Neural cell (in vitro differentiated cells): ENCODE measurements around the gene MAB21L3. TPM values are rescaled to one million over a fixed set of nuclear protein-coding genes. Genes with fewer than 3 reads are reported as not detected.

Experiments used
- H2AFZ ChIP-seq: fragments of 200-600, 300-800 bp; sonication (generic), shearing (Covaris generic); 2 replicates; pipeline ENCODE4 v1.6.0; 2014; ENCODE audit warnings: low read depth, mild to moderate bottlenecking, antibody characterized with exemption, low read length, moderate library complexity
- H3F3A ChIP-seq: fragments of 200-600 bp; shearing (Covaris generic); 2 replicates; pipeline ENCODE4 v1.6.1; 2016; ENCODE audit warnings: mild to moderate bottlenecking, moderate library complexity, mixed read lengths, antibody characterized with exemption, low read length; ENCODE audit not compliant: insufficient read depth, poor library complexity, severe bottlenecking
- H3K27ac ChIP-seq: fragments of 200-600, 300-800 bp; sonication (generic), shearing (Covaris generic); 2 replicates; pipeline ENCODE4 v1.5.1; 2014; ENCODE audit warnings: mild to moderate bottlenecking, low read length, moderate library complexity
- H3K27me3 ChIP-seq: fragments of 300-800, 200-600 bp; sonication (generic), shearing (Covaris generic); 2 replicates; pipeline ENCODE4 v1.6.0; 2014; ENCODE audit warnings: mild to moderate bottlenecking, low read depth, low read length, moderate library complexity; ENCODE audit not compliant: insufficient read depth
- H3K36me3 ChIP-seq: fragments of 300-800, 200-600 bp; sonication (generic), shearing (Covaris generic); 2 replicates; pipeline ENCODE4 v1.5.1; 2014; ENCODE audit warnings: mild to moderate bottlenecking, antibody characterized with exemption, low read length, moderate library complexity; ENCODE audit not compliant: insufficient read depth
- H3K4me2 ChIP-seq: fragments of 300-800, 200-600 bp; sonication (generic), shearing (Covaris generic); 2 replicates; pipeline ENCODE4 v1.6.0; 2014; ENCODE audit warnings: mild to moderate bottlenecking, low read length
- H3K4me3 ChIP-seq: fragments of 300-800, 200-600 bp; sonication (generic), shearing (Covaris generic); 2 replicates; pipeline ENCODE4 v1.5.1; 2014; ENCODE audit warnings: mild to moderate bottlenecking, low read length, moderate library complexity
- H3K79me2 ChIP-seq: fragments of 200-600 bp; shearing (Covaris generic); replicated peaks from 2 replicates; pipeline ENCODE4 v1.6.0; 2014; ENCODE audit warnings: mild to moderate bottlenecking, low read length, moderate library complexity; ENCODE audit not compliant: insufficient read depth
- H3K9ac ChIP-seq: fragments of 300-800, 200-600 bp; sonication (generic), shearing (Covaris generic); 2 replicates; pipeline ENCODE4 v1.6.1; 2016; ENCODE audit warnings: mild to moderate bottlenecking, low read length, mixed read lengths
- H3K9me2 ChIP-seq: fragments of 200-600 bp; shearing (Covaris generic); 2 replicates; pipeline ENCODE4 v1.6.1; 2016; ENCODE audit warnings: mild to moderate bottlenecking, low read length, mixed read lengths; ENCODE audit not compliant: insufficient read depth
- H3K9me3 ChIP-seq: fragments of 200-600, 300-800 bp; sonication (generic), shearing (Covaris generic); 2 replicates; pipeline ENCODE4 v1.6.1; 2016; ENCODE audit warnings: mild to moderate bottlenecking, mixed run types, low read length, moderate library complexity, mixed read lengths
- H4K20me1 ChIP-seq: fragments of 200-600 bp; shearing (Covaris generic); 2 replicates; pipeline ENCODE4 v1.6.1; 2016; ENCODE audit warnings: mild to moderate bottlenecking, mixed run types; ENCODE audit not compliant: insufficient read depth
- CTCF ChIP-seq: fragments of 450-650 bp; IDR thresholded peaks from 2 replicates; pipeline ENCODE4 v1.5.1; 2014; ENCODE audit warnings: antibody characterized with exemption, mild to moderate bottlenecking, moderate library complexity; ENCODE audit not compliant: poor library complexity, severe bottlenecking
- EP300 ChIP-seq: fragments of 450-650 bp; conservative IDR thresholded peaks from 2 replicates; pipeline ENCODE4 v1.6.1; 2014; ENCODE audit warnings: antibody characterized with exemption, mild to moderate bottlenecking, moderate library complexity; ENCODE audit not compliant: poor library complexity, severe bottlenecking
- EZH2 ChIP-seq: fragments of 200-600, 300-800 bp; shearing (Covaris generic), sonication (generic); IDR thresholded peaks from 2 replicates; pipeline ENCODE4 v1.6.1; 2014; ENCODE audit warnings: antibody characterized with exemption, low read length, borderline replicate concordance, mild to moderate bottlenecking; ENCODE audit not compliant: insufficient read depth, poor library complexity, severe bottlenecking
- MXI1 ChIP-seq: fragments of 450-650 bp; conservative IDR thresholded peaks from 2 replicates; pipeline ENCODE4 v1.6.1; 2014; ENCODE audit warnings: antibody characterized with exemption, mild to moderate bottlenecking; ENCODE audit not compliant: poor library complexity, severe bottlenecking
- POLR2AphosphoS5 ChIP-seq: IDR thresholded peaks from 2 replicates; pipeline ENCODE4 v1.6.1; 2012
- RAD21 ChIP-seq: fragments of 450-650 bp; conservative IDR thresholded peaks from 2 replicates; pipeline ENCODE4 v1.6.1; 2014; ENCODE audit warnings: antibody characterized with exemption, mild to moderate bottlenecking, moderate library complexity
- REST ChIP-seq: IDR thresholded peaks from 2 replicates; pipeline ENCODE4 v1.6.1; 2012; ENCODE audit warnings: borderline replicate concordance
- SMC3 ChIP-seq: fragments of 450-650 bp; conservative IDR thresholded peaks from 2 replicates; pipeline ENCODE4 v1.6.1; 2014; ENCODE audit warnings: antibody characterized with exemption, mild to moderate bottlenecking, moderate library complexity; ENCODE audit not compliant: poor library complexity
- polyA plus RNA-seq: library from polyadenylated mRNA; depleted of rRNA; stranded (reverse); fragments of >200 nt; gene quantifications from 2 replicates; pipeline ENCODE4 v1.2.3, GENCODE V29; 2014

The MAB21L3 gene
- polyA plus RNA-seq, 1 donor from 2014 or later, result not detected

- Histone ChIP-seq H3K79me2 (no peaks in the 10 kb centered on the region), H3K4me3 (no peak overlapping the region), H3K9me3 (no peaks in the 10 kb centered on the region), H3K27me3 (peaks cover 9% of the 10 kb centered on the region), H3F3A (no peaks in the 10 kb centered on the region), H3K4me2 (no peak overlapping the region), H2AFZ (no peak overlapping the region), H3K36me3 (no peaks in the 10 kb centered on the region), H3K9me2 (no peaks in the 10 kb centered on the region), H4K20me1 (no peaks in the 10 kb centered on the region), H3K9ac (no peak overlapping the region), H3K27ac (no peak overlapping the region)
- no peak for TF ChIP-seq POLR2AphosphoS5
- no peak for TF ChIP-seq REST
- TF ChIP-seq RAD21, result no peak
- TF ChIP-seq CTCF, result no peak
- no peak for TF ChIP-seq SMC3
- TF ChIP-seq EZH2, result no peak
Observed at GRCh38 chr1:116167625-116168276, 56.6 kb downstream of the MAB21L3 start.

GRCh38 chr1:116168277-116169032 lies 57.3 kb downstream of the MAB21L3 start:
- Histone ChIP-seq H3K27me3 (peaks cover 9% of the 10 kb centered on the region), H3F3A (no peaks in the 10 kb centered on the region), H2AFZ (no peak overlapping the region), H3K4me2 (no peak overlapping the region), H3K4me3 (no peak overlapping the region), H3K9ac (no peak overlapping the region), H3K79me2 (no peaks in the 10 kb centered on the region), H3K9me2 (no peaks in the 10 kb centered on the region), H3K36me3 (no peaks in the 10 kb centered on the region), H4K20me1 (no peaks in the 10 kb centered on the region), H3K27ac (no peak overlapping the region), H3K9me3 (no peaks in the 10 kb centered on the region)
- peak; percentile 38 for TF ChIP-seq CTCF
- TF ChIP-seq SMC3, result no peak
- no peak for TF ChIP-seq REST
- TF ChIP-seq EP300, result no peak
- TF ChIP-seq MXI1, result no peak
